Stimulated activated CD4-positive, alpha-beta T cell treated with anti-CD3 and anti-CD28 coated beads, Interleukin-12 subunit alpha, Interleukin-12 subunit beta, amount 100 ng/mL, for 24 hours (primary cell): ENCODE measurements around the gene ARHGAP12.

Experiments
- DNase-seq, 2 experiments: peaks; one replicate each; pipeline ENCODE4 v3.0.0-alpha.2; 2020; ENCODE audit warnings: low read depth in 2 of 2

ARHGAP12 gene

DNA sequence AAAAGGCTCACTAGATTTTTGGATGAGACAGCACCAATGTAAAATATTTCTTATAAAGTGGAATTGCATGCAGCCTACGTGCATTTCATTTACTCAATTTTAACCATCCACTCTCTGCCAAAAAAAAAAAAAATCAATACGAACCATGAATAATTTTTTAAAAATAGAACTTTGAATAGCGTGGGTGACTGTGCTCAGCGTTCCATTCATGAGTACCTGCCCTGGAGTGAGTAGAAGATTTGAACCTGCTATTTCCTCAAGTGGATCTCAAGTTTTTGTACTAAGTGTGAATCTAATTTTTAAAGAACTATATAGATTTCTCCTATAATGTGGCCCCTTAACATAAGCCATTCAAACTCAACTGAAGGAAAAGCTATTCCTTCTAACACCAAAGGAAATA, 105.3 kb downstream of the ARHGAP12 start:
- no peak for DNase-seq

DNA sequence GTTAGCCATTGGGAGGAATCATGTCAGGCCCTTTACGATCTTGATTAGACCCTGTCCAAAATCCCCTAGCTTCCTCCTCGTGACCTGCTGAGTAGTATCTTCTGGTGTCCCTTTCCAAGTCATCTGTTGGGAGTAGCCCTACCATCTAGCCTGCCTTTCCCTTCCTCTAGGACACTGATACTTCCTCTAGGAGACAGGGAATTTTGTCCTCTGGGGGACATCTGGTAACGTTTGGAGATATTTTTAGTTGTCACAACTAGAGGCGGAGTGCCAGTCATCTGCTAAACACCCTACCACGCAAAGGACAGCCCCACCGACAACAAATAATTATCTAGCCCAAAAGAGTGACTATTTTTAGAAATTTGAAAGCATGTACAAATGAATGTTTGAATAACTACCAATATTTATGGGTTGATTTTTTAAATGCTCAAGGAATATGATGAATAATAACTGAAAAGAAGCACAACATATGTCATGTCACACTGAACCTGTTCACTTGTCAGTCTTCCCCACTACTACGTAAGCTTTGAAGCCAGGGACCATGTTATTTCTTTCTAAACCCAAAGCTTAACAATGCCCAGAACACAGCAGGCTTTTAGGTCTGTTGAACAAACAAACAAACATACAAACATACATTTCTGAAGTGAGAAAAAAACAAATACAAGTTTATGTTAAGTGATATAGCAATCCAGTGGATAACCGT, 105.9 kb downstream of the ARHGAP12 start:
- no peak for DNase-seq

DNA sequence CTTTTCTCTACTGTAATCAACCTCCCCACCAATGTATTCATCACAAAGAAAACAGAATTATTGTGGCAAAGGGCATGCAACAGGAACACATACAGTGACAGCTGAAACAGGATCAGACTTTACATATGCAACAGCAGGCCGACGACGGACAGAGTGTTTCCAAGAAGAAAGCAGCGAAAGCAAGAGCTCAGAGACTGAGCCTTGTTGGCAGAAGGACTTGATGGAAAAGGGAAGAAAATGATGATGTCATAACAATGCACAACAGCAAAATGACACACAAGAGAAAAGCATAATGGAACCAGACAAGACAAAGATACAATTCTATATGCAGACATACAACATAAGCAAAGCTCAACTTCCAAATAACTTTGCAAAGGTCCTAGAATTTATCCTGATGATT, 106.5 kb downstream of the ARHGAP12 start:
- no peak for DNase-seq

DNA sequence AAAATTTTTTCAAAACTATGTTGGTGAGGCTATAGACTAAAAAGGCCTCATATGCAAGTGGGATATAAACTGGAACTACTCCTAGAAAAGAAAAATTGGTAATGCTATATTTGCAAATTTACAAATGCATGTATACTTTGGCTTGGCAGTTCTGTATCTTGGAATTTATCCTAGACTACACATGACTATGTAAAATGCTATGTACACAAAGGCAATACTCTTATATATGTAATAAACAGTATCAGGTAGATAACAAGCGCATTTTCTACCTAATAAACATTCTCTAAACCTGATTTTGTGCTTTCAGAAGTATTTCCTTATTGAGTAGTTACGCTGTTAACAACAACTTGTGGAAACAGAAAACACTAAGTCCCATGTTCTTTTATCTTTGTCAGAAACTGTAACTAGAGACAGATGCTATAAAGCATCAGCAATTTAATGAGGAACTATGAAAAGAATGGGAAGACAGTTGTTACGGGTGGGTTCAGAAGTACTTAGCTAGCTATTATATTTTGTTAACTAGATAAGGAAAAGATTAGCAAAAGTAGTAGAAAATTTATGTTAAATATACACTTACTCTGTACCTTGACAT, 107.8 kb downstream of the ARHGAP12 start:
- no peak for DNase-seq

DNA sequence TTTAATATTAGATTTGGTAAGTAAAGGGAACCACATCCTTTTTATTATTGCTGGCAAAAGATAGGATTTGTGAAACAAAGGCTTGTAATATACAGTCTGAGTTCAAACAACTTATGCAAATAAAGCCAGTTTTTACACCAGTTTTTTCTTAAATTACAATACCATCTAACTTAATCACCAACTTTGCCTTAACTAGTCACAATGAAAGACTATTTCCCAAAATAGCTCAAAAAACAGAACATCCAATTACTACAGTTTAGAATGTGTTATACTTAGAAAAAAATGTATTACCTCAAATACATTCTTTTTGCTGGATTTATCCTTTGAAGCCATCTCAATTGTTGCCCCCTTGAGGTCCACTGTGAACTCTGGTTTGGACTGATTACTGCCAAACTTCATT, 108.5 kb downstream of the ARHGAP12 start:
- no peak for DNase-seq

DNA sequence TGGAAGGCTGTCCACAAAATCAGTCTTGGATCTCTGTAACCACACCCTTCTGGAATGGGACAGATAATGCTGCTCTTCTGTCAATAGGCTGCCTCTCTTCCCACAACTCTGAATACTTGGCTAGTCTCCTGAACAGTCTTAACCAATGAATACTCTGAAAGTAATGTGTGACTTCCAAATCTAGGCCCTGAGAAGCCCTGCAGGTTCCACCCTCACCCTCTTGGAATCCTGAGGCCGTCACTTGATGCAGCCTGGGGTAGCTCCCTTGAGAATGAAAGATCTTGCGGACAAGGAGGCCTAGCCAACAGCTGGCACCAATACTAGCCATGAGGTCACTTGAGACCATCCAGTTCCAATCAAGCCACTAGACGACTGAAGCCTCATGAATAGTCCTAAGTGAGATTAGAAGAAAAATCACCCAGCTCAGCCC, 109.2 kb downstream of the ARHGAP12 start:
- no peak for DNase-seq

DNA sequence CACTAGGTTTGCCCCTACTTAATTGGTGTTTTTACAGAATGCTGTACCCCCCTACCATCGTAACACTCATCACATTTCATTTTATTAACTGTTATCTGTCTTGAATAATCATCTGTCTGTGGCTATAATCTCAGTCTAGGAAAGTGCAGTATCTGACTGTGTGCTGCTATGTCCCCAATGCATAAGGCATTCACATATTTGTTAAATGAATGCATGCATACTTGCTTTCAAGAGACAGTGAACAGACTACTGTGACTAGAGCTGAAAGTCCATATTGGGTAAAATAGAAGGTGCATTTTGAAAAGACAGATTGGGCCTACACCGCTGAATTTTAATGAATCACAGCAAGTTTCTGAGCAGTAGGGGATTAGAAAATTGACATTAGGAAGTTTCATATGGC, 112.3 kb downstream of the ARHGAP12 start:
- DNase-seq, result no peak

DNA sequence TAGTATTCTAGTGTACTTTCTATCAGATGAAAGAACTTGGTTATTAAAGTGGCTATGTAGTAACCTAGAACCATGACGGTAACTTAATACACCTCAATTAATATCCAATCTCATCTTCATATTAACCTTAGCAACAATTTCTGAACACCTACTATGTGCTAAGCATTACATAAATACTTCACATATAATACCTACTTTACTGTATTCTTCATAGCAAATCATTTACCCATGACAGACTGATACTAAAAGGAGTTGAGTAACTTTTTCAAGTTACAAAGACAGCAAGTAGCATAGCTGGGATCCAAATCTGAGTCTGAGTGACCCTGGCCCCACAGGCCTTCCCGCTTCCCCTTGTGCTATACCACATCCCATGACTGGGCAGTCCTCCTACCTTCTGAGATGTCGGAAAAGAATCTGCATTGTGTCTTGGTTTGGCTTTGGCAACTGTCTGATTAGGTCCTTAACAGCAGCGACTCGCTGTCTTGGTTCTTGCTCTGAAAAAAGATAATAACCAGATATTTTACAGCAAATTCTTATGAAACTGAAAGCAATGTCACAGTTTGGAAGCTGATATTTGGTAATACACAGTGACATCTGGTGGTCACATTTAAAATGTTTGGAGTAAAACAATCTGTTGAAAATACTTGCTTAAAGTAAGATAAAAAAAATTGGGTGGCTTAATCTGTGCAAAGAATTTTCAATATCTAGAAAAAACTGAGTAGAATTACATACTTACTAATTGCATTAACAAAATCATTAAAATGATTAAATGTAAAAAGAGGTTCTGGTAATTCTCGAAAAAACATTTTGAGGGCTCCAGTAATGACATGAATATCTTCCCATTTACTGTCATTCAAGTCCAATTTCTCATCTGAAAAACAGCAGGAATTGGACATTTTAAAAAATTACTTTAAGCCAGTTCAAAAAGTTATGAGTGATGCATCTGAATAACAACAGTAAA, 120.1 kb downstream of the ARHGAP12 start:
- no peak for DNase-seq

DNA sequence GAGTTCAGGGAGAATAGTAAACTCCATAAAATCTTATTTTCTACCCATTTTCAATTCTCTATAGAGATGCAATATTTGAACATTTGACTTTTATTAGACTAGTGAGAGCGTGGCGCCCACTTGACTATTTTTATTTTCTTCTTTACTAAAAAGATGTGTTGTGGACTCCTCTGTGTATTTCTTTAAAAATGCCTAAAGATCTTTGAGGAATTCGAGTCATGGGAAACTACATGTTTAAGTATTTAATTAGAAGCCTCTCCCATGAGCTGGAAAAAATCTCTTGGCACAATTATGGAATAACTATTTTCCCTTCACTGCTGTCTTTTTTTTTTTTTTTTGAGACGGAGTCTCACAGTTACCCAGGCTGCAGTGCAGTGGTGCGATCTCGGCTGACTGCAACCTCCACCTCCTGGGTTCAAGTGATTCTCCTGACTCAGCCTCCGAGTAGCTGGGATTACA, 124.2 kb downstream of the ARHGAP12 start:
- no peak for DNase-seq

DNA sequence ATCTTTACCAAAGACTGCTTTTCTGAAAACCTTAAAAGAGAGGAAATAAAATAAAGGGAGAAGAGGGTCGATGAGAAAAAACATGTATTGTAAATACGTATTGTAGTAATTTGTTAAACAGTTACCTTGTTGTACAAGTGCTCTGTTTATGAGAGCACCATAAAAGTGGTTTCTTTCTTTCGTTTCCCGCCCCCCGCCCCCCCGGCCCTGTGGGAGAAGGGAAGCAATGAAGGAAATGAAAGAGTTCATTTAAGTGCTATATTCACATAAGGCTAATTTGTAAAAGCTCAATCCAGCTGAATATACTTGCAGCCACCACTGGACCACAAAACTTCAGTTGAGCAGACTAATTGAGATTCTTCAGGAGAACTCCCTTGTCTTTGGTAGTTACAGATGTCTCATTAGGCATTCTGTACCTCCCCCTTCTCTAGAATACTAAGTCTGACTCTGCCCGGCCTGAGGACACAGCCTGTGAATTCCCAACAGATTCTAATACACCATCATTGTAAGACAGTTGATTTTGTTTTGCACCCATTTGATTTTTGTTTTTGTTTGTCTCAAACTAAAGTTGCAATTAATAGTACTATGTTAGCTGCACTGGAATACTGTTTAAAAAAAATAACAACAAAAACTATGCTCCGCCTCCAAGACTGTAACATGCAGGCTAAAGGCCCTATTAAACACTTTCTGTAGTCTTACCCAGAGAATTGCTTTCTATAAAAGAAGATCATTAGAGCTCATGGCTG, 124.9 kb downstream of the ARHGAP12 start:
- no peak for DNase-seq

DNA sequence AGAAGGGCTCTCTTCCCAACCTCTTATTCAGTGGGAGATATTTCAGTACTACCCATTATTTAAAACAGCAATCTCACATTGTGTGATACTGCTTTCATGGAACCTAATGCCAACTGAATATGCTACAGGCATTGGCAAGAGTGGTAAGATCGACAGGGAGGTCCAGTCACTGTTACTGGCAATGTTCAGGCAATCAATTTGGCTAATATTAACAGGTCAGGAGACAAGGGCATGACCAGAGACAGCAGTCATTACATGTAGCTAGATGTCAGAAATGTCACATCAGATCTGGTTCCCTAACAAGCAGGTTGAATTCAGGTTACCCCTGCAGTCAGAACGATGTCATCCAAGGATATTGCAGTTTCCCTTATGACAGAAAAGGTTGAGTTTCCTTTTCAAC, 129.4 kb downstream of the ARHGAP12 start:
- no peak for DNase-seq

DNA sequence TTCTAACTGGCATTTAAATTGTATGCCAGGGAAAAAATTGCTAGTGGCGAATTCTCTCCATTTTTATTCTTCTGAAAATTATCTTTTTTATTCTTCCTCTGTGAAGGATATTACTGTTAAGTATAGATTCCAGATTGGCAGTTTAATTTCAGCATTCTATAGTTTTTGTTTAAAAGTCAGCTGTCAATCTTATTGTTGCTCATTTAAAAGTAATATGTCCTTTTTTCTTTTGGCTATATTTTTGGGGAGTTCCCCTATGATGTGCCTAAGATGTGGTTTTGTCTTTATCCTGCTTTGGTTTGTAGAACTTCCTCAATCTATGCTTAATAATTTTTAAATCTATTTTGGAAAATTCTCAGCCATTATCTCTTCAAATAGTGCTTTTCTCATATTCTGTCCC, 135.9 kb downstream of the ARHGAP12 start:
- DNase-seq, result no peak

DNA sequence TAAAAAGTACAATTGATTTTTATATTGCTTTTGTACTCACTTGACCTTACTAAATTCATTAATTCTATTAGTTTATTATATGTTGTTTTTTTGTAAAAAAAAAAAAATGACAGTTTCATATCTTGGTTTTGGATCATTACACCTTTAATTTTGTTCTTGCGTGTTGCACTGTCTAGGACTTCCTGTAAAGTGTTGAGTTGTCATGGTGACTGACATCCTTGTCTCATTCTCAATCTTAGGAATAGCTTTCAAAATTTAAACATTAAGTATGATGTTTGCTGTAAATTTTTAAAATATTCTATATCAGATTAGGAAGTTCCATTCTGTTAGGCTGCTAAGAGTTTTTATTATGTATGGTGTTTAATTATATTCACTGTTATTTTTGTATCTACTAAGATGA, 139.1 kb downstream of the ARHGAP12 start:
- DNase-seq, result no peak

DNA sequence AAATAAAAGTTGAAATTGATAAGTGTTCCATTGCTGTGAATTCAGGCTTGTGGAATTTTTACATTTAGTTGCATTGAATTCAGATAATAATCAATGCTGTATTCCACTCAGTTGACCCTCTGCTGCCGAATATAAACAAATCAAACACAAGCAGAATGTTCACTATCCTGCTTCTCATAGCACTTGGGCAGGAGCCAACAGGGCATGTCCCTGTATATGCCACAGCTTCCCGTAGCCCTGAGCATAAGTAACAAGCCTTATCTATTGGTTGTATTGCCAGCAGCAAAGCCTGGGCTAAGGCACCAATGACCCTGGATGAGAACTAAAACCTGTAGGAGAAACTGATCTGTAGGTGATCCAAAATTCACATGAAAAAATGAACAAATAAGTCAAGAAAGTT, 145.9 kb downstream of the ARHGAP12 start:
- no peak for DNase-seq

DNA sequence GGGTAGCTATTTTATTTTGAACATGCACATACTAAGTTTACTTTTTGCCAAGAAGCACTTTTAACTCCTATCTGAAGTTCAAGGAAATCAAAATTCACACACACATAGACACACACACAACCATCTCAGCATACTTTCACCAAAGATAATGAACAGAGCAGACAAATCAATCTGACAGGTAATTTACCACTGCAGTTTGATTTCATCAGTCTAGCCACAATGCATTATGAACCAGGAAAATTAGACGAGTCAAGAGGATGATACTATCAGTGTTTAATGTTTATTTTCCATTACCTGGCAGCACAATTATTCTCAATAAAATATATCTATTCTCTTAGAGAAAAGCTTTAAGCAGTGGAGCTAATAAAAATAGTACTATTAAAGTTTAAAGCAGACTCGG, 147.9 kb downstream of the ARHGAP12 start:
- no peak for DNase-seq

DNA sequence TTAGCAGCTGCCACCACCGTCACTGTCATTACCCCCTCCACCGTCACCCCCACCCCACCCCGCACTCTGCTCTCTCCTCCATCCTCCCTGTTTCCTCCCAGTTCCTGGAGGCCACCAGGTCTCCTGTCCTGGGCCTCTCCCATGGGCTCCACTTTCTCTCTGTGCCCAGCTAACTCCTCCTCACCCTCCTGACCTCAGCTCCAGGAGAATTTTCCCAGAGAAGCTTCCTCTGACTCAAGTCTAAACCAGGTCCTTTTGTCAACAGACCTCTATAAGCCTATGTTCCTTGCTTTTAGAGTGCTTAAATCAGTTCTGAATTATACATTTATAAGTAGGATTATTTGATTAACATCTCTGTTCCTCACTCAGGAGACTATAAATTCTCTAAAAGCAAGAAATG, 150.0 kb downstream of the ARHGAP12 start:
- no peak for DNase-seq

DNA sequence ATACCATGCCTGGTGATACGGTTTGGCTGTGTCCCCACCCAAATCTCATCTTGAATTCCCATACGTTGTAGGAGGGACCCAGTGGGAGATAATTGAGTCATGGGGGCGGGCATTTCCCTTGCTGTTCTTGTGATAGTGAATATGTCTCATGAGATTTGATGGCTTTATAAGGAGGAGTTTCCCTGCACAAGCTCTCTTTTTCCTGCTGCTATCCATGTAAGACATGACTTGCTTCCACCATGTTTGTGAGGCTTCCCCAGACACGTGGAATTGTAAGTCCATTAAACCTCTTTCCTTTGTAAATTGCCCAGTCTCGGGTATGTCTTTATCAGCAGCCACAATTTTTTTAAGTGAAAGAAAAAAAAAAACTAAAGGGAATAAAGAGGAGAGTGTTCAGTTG, 152.5 kb downstream of the ARHGAP12 start:
- no peak for DNase-seq

DNA sequence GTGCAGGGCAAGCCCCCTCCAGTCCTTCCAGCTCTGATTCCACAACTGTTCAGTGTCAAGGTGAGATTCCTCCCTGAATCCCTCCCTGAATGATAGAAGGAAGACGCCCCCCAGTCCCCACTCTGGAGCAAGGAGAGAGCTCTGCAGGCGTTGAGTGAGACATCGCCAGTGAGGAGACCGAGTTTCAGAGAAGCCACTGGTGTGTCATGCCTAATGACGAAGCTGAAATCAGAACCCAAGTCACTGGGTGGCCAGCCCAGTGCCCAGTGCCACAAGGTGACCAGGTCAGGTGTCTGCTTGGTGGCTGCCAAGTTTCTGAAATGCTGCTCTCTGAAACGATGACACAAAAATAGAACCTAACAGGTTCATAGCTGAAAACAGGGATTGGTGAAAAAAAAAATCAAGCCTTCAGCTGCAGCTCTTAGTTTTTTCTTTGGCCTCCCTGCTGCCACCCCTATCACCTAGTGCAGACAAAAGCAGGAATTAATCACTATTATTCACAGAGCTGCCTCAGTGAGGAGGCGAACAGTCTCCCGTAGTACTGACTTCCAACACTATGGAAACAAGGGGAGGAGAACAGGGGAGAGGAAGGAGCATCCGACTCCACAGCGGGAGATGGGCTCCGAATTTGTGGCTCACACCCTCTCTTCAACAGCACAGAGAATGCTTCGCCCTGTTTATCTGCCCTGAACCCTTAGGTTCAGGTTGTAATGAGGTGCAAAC, 153.5 kb downstream of the ARHGAP12 start:
- DNase-seq, result no peak

DNA sequence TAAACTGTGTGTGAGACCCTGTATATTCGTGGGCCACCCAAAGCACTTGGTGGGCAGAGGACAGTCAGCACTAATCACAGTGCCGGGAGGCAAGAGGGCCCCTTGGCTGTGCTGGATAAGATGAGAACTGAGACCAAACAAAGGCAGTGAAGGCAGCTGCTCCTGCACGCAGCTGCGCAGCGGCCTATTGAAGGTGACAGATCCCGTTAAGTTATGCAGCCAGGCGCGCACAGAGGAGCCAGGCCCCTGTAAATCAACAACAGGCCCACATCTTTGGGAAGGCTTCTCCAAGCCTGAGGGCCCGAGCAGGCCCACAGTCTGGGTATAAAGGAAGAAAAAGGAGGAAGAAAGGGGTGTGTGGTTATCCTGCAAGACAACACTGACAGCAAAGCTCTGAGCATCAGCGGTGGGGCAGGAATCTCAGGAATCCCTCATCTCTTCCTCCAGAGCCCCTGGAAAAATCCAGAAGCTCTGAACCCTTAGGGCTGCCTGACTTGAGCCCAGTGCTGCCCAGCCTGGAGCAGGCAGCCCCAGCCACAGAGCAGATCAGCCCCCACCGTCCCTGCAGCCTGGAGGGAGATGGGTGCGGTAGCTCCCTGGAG, 154.2 kb downstream of the ARHGAP12 start:
- no peak for DNase-seq

DNA sequence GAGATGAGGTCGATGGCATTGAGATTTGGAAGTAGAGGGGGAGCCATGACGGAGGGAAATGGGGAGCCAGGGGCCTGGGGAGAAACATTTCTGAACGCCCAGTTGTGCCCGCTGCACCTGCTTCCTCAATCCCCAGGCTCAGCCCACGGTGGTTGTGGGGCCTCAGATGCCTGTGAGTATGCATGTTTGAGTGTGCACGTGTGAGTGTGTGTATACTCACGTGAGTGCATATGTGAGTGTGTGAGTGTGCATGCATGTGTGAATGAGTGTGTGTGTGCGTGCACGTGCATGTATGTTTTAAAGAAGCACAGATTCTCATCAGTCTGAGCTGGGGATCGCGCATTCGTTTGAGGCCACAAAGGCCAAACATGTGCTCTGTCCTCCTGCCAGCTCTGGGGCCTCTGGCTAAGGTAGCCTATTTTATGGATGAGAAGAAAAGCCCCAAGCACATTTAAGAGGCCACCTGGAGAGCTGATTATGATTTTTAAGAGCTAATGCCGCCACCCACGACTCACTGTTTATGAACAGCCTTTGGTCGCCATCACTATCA, 154.8 kb downstream of the ARHGAP12 start:
- DNase-seq, result no peak
